Transverse colon (tissue), 4 donors: ENCODE measurements around the gene MPRIP.

Experiments
- CTCF ChIP-seq, 5 experiments: fragments of 200-600 bp in 3 of 5; fragments of 450-650 bp in 2 of 5; sonication (generic) in 3 of 5; IDR thresholded peaks; 1 replicate in 2 of 5; 2 replicates in 3 of 5; pipeline ENCODE4 v1.5.1; 2016 to 2017; ENCODE audit warnings: antibody characterized with exemption in 5 of 5, inconsistent platforms in 3 of 5, mild to moderate bottlenecking in 2 of 5, moderate library complexity in 1 of 5
- EP300 ChIP-seq: sonication (generic); formaldehyde crosslinking; IDR thresholded peaks from one replicate; pipeline ENCODE4 v1.6.1; 2017; ENCODE audit warnings: antibody characterized with exemption, low read depth
- POLR2A ChIP-seq: fragments of 450-650 bp; IDR thresholded peaks from one replicate; pipeline ENCODE4 v1.6.1; 2016; ENCODE audit warnings: antibody characterized with exemption, mild to moderate bottlenecking, moderate library complexity
- POLR2AphosphoS5 ChIP-seq, 3 donors: sonication (generic); formaldehyde crosslinking; IDR thresholded peaks; one replicate each; pipeline ENCODE4 v1.6.1; 2016; ENCODE audit warnings: antibody characterized with exemption in 3 of 3

GRCh38 chr17:17143501-17143900, 101.2 kb downstream of the MPRIP start:
- TF ChIP-seq CTCF (IDR thresholded peaks at IDR 0.05), result no peak
- no peak for TF ChIP-seq EP300
- no peak for TF ChIP-seq POLR2A
- no peak for TF ChIP-seq POLR2AphosphoS5 (IDR thresholded peaks at IDR 0.05)
